Prostate gland (tissue), 2 donors: Measurements from ENCODE around the gene AMPH.

ENCODE experiments used
- POLR2A ChIP-seq: fragments of 450-650 bp; IDR thresholded peaks from one replicate; pipeline ENCODE4 v1.6.1; 2016; ENCODE audit warnings: antibody characterized with exemption, mild to moderate bottlenecking
- POLR2AphosphoS5 ChIP-seq: sonication (generic); formaldehyde crosslinking; IDR thresholded peaks from one replicate; pipeline ENCODE4 v1.6.1; 2017; ENCODE audit warnings: antibody characterized with exemption
- TF ChIP-seq, protein P1 (sequence below), 4 experiments: fragments of 200-600 bp in 2 of 4; fragments of 450-650 bp in 2 of 4; sonication (generic) in 2 of 4; IDR thresholded peaks; 1 replicate in 3 of 4; 2 replicates in 1 of 4; pipeline ENCODE4 v1.5.1; 2016 to 2019; ENCODE audit warnings: antibody characterized with exemption in 4 of 4, mild to moderate bottlenecking in 2 of 4, moderate library complexity in 2 of 4

DNA sequence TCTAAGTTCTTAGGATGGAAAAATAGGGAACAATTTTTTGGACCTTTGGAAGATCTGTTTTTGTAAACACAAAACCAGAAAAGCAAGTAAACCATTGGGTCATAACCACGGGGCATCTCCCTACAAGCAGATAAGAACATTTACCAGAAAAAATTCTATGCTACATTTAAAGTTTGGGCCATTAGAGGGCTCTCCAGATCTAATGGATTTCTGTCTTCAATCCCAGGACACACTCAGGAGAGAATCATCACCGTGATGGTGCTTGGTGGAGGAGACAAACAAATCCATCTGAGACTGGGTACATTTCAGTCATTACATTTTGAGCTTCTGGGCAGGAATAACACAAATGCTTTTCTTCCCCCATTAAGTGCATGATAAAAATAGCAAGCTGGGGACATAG, 179.3 kb downstream of the AMPH start:
- TF ChIP-seq, protein P1, sequence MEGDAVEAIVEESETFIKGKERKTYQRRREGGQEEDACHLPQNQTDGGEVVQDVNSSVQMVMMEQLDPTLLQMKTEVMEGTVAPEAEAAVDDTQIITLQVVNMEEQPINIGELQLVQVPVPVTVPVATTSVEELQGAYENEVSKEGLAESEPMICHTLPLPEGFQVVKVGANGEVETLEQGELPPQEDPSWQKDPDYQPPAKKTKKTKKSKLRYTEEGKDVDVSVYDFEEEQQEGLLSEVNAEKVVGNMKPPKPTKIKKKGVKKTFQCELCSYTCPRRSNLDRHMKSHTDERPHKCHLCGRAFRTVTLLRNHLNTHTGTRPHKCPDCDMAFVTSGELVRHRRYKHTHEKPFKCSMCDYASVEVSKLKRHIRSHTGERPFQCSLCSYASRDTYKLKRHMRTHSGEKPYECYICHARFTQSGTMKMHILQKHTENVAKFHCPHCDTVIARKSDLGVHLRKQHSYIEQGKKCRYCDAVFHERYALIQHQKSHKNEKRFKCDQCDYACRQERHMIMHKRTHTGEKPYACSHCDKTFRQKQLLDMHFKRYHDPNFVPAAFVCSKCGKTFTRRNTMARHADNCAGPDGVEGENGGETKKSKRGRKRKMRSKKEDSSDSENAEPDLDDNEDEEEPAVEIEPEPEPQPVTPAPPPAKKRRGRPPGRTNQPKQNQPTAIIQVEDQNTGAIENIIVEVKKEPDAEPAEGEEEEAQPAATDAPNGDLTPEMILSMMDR (IDR thresholded peaks at IDR 0.05), result no peak
- TF ChIP-seq POLR2A (no peak), POLR2AphosphoS5 (no peak)
